Dedifferentiated amniotic fluid mesenchymal stem cell (primary cell): ENCODE measurements around the gene ABCC3.

Experiments
- DNase-seq: peaks from one replicate; pipeline ENCODE4 v3.0.0-alpha.2; 2016; ENCODE audit errors: extremely low spot score

ABCC3 gene

GRCh38 chr17:50737118-50737698 lies 102.5 kb downstream of the ABCC3 start:
- DNase-seq, result no peak

GRCh38 chr17:50739098-50739497 lies 104.4 kb downstream of the ABCC3 start:
- no peak for DNase-seq
